CD1c-positive myeloid dendritic cell (primary cell): Measurements from ENCODE around the gene GPR157.
A peak's percentile ranks its signal among the peaks of the same experiment; 100 is the strongest.
"Not testable (repeated sequence)": the region's sequence is repeated elsewhere in the genome, so short reads cannot be mapped to it uniquely, and the experiment has no call there.

Experiments
- DNase-seq: peaks from one replicate; pipeline ENCODE4 v3.0.0-alpha.2; 2016; ENCODE audit errors: extremely low spot score

GPR157 gene

GRCh38 chr1:9145714-9146113 lies 16.8 kb upstream of the GPR157 start:
- no peak for DNase-seq

GRCh38 chr1:9145021-9145668 lies 16.2 kb upstream of the GPR157 start:
- DNase-seq, result no peak

- not testable (repeated sequence) for DNase-seq
These were observed 15.6 kb upstream of the GPR157 start for GRCh38 chr1:9144494-9144893.

GRCh38 chr1:9143250-9143649 lies 14.3 kb upstream of the GPR157 start:
- DNase-seq, result peak; percentile 61

- no peak for DNase-seq
These were observed 11.0 kb upstream of the GPR157 start for GRCh38 chr1:9139930-9140329.

- no peak for DNase-seq
These were observed 8.0 kb upstream of the GPR157 start for GRCh38 chr1:9136932-9137331.

- DNase-seq, result peak; percentile 62
These were observed 6.4 kb upstream of the GPR157 start for GRCh38 chr1:9135073-9135836.

- no peak for DNase-seq
These were observed 5.1 kb upstream of the GPR157 start for GRCh38 chr1:9133870-9134585.

GRCh38 chr1:9129266-9130041 lies 552 bp upstream of the GPR157 start:
- DNase-seq, result peak; percentile 73

- DNase-seq, result peak; percentile 23
These were observed 759 bp downstream of the GPR157 start for GRCh38 chr1:9128166-9128519.

GRCh38 chr1:9127395-9128165 lies 1.3 kb downstream of the GPR157 start:
- DNase-seq, result no peak

GRCh38 chr1:9126511-9126910 lies 2.4 kb downstream of the GPR157 start:
- no peak for DNase-seq

- DNase-seq, result not testable (repeated sequence)
These were observed 3.1 kb downstream of the GPR157 start for GRCh38 chr1:9125847-9126246.

- no peak for DNase-seq
These were observed 3.6 kb downstream of the GPR157 start for GRCh38 chr1:9125325-9125724.

- not testable (repeated sequence) for DNase-seq
These were observed 4.5 kb downstream of the GPR157 start for GRCh38 chr1:9124389-9124788.

- DNase-seq, result not testable (repeated sequence)
These were observed 5.2 kb downstream of the GPR157 start for GRCh38 chr1:9123665-9124064.

- DNase-seq, result peak; percentile 62
These were observed 7.1 kb downstream of the GPR157 start for GRCh38 chr1:9121496-9122409.

GRCh38 chr1:9120312-9120958 lies 8.5 kb downstream of the GPR157 start:
- DNase-seq, result no peak

GRCh38 chr1:9119745-9120144 lies 9.2 kb downstream of the GPR157 start:
- DNase-seq, result peak; percentile 40

GRCh38 chr1:9118186-9118585 lies 10.7 kb downstream of the GPR157 start:
- no peak for DNase-seq
